ENCODE results near the gene SLIT1.

The SLIT1 gene

DNA sequence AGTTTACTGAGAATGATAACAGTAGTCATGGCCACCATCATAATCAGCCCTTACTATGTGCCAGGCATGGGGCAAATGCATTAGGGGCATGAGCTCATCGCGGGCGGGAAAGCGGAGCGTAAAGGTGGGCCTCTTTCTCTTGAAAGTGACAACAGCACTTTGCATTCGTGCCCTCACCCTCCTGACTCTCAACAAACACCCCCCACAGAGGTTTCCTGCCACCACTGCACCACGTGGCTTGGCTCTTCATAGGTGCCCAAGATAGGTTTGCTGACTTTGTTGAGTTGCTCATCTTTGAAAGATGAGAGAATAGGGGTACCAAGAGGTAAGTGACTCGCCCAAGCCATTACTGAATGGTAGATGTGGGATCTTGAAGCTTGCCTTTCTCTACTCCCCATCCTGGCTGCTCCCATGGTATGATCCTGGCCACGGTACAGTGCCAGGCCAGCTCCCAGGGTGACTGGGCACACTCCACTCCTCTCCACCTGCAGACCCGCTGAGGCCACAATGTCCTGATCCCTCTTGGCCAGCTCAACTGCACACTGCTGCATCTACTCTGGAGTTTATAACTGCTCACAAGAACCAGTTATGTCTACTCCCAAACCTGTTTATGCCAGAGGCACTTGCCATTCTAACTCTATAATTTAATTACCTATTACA, 26.0 kb downstream of the SLIT1 start:
- H3K79me2 ChIP-seq (ENCODE audit: insufficient read depth, low read length): no peaks in the 10 kb centered on the region
- no peaks in the 10 kb centered on the region for H3K9me3 ChIP-seq (ENCODE audit: low read length)
- no peaks in the 10 kb centered on the region for H3K9me2 ChIP-seq (ENCODE audit: low read depth, low read length)
- peaks cover 8% of the 10 kb centered on the region for H3K4me1 ChIP-seq (ENCODE audit: insufficient read depth, low read length, severe bottlenecking)
- no peaks in the 10 kb centered on the region for H3K27me3 ChIP-seq (ENCODE audit: insufficient read depth, low read length)
- H3F3A ChIP-seq (ENCODE audit: insufficient read depth, low read length): no peaks in the 10 kb centered on the region
- no peak for TF ChIP-seq EZH2 (IDR thresholded peaks at IDR 0.05; ENCODE audit: borderline replicate concordance, low read length)
- TF ChIP-seq, protein P1, sequence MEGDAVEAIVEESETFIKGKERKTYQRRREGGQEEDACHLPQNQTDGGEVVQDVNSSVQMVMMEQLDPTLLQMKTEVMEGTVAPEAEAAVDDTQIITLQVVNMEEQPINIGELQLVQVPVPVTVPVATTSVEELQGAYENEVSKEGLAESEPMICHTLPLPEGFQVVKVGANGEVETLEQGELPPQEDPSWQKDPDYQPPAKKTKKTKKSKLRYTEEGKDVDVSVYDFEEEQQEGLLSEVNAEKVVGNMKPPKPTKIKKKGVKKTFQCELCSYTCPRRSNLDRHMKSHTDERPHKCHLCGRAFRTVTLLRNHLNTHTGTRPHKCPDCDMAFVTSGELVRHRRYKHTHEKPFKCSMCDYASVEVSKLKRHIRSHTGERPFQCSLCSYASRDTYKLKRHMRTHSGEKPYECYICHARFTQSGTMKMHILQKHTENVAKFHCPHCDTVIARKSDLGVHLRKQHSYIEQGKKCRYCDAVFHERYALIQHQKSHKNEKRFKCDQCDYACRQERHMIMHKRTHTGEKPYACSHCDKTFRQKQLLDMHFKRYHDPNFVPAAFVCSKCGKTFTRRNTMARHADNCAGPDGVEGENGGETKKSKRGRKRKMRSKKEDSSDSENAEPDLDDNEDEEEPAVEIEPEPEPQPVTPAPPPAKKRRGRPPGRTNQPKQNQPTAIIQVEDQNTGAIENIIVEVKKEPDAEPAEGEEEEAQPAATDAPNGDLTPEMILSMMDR (IDR thresholded peaks at IDR 0.05; ENCODE audit: low read length): no peak
- H3K27ac ChIP-seq (ENCODE audit: low read depth, low read length, poor library complexity, severe bottlenecking): no peak overlapping the region
- H4K20me1 ChIP-seq (ENCODE audit: insufficient read depth, low read length): no peaks in the 10 kb centered on the region
- no peak overlapping the region for H3K4me2 ChIP-seq (ENCODE audit: low read length)
- H2AFZ ChIP-seq (ENCODE audit: low read length): no peak overlapping the region
- no peak overlapping the region for H3K9ac ChIP-seq (ENCODE audit: low read length)
- no peaks in the 10 kb centered on the region for H3K36me3 ChIP-seq (ENCODE audit: insufficient read depth, low read length)
- no peak overlapping the region for H3K4me3 ChIP-seq (ENCODE audit: low read depth, low read length, poor library complexity, severe bottlenecking)

DNA sequence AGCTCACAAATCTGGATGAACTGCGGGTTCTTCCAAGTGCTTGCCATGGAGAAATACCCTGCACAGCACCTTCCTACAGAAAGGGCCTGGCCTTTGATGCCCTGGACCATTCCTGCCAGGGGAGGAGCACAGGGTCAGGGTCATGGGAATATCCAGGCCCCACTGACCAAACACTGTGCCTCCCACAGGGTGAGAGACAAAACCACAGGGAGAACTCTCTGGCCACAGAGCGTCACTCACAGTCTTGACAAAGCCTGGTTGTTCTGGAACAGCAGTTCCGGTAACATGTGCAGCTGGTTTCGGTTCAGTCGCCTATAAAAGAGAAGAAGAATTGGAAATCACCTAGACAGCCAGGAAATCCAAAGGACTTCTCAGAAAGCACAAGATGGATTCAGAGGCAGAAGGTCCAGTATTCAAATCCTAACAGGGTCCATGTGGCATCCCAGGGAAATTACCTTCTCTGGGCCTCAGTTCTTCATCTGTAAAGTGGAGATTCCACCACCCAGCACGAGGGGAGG, 28.1 kb downstream of the SLIT1 start:
- Histone ChIP-seq H3K27me3 (ENCODE audit: insufficient read depth, low read length) (no peaks in the 10 kb centered on the region), H3K27ac (ENCODE audit: low read depth, low read length, poor library complexity, severe bottlenecking) (no peak overlapping the region), H4K20me1 (ENCODE audit: insufficient read depth, low read length) (no peaks in the 10 kb centered on the region), H3K36me3 (ENCODE audit: insufficient read depth, low read length) (no peaks in the 10 kb centered on the region), H3K9me3 (ENCODE audit: low read length) (no peaks in the 10 kb centered on the region), H2AFZ (ENCODE audit: low read length) (no peak overlapping the region), H3K9ac (ENCODE audit: low read length) (no peak overlapping the region), H3F3A (ENCODE audit: insufficient read depth, low read length) (no peaks in the 10 kb centered on the region), H3K4me3 (ENCODE audit: low read depth, low read length, poor library complexity, severe bottlenecking) (no peak overlapping the region), H3K9me2 (ENCODE audit: low read depth, low read length) (no peaks in the 10 kb centered on the region), H3K4me1 (ENCODE audit: insufficient read depth, low read length, severe bottlenecking) (peaks cover 8% of the 10 kb centered on the region), H3K79me2 (ENCODE audit: insufficient read depth, low read length) (no peaks in the 10 kb centered on the region), H3K4me2 (ENCODE audit: low read length) (no peak overlapping the region)
- TF ChIP-seq EZH2 (IDR thresholded peaks at IDR 0.05; ENCODE audit: borderline replicate concordance, low read length): no peak
- TF ChIP-seq, protein P1 (IDR thresholded peaks at IDR 0.05; ENCODE audit: low read length): no peak

DNA sequence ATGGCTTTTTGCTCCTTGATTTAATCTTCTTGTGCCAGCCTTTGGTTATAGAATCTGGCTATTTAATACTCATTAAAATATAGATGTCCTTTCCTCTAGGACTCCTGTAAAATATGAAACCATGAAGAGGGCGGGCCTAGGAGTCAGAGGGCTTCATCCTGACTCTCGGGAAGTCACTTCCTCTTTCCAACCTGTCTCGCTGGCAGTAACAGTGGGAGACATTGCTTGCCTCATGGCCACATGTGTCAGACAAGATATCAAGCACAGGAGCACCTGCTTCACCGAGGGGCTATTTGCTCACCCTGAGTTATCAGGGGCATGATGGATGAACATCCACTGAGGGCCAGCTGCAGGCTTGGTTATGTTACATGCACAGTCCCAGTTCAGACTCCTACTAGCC, 31.0 kb downstream of the SLIT1 start:
- no peaks in the 10 kb centered on the region for H3K9me2 ChIP-seq (ENCODE audit: low read depth, low read length)
- no peak overlapping the region for H3K4me3 ChIP-seq (ENCODE audit: low read depth, low read length, poor library complexity, severe bottlenecking)
- no peak overlapping the region for H3K27ac ChIP-seq (ENCODE audit: low read depth, low read length, poor library complexity, severe bottlenecking)
- no peak for TF ChIP-seq EZH2 (IDR thresholded peaks at IDR 0.05; ENCODE audit: borderline replicate concordance, low read length)
- TF ChIP-seq, protein P1 (IDR thresholded peaks at IDR 0.05; ENCODE audit: low read length): no peak
- no peaks in the 10 kb centered on the region for H3K79me2 ChIP-seq (ENCODE audit: insufficient read depth, low read length)
- no peak overlapping the region for H3K4me2 ChIP-seq (ENCODE audit: low read length)
- no peak overlapping the region for H3K9ac ChIP-seq (ENCODE audit: low read length)
- no peaks in the 10 kb centered on the region for H4K20me1 ChIP-seq (ENCODE audit: insufficient read depth, low read length)
- peaks cover 8% of the 10 kb centered on the region for H3K4me1 ChIP-seq (ENCODE audit: insufficient read depth, low read length, severe bottlenecking)
- no peaks in the 10 kb centered on the region for H3K27me3 ChIP-seq (ENCODE audit: insufficient read depth, low read length)
- no peaks in the 10 kb centered on the region for H3K9me3 ChIP-seq (ENCODE audit: low read length)
- H3K36me3 ChIP-seq (ENCODE audit: insufficient read depth, low read length): no peaks in the 10 kb centered on the region
- H3F3A ChIP-seq (ENCODE audit: insufficient read depth, low read length): no peaks in the 10 kb centered on the region
- no peak overlapping the region for H2AFZ ChIP-seq (ENCODE audit: low read length)
